ENCODE data around the gene STK25. TPM values are rescaled to one million over a fixed set of nuclear protein-coding genes. Genes with fewer than 3 reads are reported as not detected.

The STK25 gene
- total RNA-seq, 2 experiments from 2014 or later = 97.6 to 113 TPM

DNA sequence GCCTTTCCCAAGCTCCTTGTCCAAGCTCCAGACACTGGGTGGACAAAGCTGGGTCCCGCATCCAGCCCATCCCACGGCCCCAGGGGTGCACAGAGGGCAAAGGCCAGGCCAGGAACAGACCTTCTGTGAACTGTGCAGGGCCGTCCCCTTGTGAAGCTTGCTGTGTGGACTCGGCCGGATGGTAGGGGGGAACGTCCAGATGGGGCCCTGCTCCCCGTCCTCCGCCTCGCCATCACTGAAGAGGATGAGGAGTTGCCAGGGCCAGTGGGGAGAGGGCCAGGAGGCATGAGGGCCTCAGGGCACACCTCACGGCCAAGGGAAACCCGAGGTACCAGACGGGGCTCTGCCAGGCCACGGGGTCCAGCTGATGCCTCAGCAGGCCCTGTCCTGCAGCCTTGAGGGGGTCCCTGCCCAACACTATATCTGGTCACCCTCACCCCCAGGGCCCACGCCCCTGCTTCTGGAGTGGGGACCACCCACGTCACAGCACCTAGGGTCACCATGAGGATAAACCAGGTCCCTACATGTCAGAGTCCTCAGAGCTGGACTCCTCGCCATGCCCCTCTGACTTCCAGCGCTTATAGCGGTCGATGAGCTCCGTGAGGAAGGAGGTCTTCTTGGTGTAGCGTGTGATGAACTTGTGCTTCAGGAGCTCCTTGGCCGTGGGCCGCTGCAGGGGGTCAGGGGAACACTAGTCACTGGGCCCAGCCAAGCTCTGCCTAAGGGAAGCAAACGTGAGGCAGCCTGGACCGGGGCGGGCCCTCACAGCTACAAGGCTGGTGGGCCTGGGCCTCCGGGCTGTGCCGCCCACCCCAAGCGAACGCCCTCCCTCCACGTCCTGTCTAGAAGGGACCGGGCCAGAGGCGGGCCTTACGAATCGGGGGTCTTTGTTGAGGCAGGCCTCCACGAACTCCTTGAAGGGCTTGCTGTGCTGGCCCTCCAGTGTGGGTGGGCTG is 10.0 kb downstream of the STK25 start:
- ChIA-PET CTCF (interaction anchor here (1.3 kb wide), 1 partner anchor 14 kb away, joined by 3 read pairs; no protein-coding TSS in a partner anchor), POLR2A (no interaction called here)

DNA sequence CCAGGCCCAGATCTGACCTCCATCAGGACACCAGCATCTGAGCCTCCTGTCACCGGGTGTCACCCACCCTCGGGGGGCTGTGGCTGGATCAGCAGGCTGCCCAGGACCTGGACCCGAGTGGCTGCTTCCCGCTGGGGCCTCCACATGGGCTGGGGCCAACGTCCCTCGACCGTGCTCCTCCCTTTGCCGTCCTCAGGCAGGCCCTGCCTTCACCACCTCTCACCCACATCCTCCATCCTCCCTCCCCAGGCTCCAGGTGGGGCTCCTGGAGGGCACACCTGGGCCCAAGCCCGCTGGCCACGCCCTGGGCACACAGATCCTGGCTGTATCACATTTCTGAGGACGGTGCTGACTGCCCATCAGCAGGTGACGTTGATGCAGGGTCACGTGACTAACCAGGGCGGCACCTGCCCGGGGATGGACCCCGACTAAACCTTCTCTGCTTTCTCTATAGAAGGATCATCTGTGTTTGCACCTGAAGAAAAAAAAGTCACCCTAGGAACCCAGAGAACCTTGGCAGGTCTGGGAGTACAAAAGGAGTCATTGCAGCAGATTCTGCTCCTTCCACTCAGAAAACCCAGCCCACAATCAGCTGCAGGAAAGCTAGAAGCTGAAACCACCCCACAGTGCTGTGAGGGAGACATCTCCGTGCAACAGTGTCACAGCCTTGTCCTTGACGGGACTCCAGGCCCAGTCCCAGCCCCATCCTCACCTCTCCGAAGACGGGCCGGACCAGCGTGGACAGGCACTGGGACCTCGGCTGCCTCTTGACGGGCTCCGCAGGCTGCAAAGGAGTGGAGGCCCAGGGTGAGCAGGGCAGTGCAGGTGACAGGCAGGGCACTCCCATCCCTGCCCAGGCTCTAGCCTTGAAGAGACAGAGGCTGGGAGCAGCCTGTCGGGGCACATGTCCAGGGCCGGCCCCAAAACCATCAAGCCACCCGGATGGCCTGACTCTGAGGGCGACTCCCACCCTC is 11.2 kb downstream of the STK25 start:
- ChIA-PET POLR2A (no interaction called here), CTCF (no interaction called here)

DNA sequence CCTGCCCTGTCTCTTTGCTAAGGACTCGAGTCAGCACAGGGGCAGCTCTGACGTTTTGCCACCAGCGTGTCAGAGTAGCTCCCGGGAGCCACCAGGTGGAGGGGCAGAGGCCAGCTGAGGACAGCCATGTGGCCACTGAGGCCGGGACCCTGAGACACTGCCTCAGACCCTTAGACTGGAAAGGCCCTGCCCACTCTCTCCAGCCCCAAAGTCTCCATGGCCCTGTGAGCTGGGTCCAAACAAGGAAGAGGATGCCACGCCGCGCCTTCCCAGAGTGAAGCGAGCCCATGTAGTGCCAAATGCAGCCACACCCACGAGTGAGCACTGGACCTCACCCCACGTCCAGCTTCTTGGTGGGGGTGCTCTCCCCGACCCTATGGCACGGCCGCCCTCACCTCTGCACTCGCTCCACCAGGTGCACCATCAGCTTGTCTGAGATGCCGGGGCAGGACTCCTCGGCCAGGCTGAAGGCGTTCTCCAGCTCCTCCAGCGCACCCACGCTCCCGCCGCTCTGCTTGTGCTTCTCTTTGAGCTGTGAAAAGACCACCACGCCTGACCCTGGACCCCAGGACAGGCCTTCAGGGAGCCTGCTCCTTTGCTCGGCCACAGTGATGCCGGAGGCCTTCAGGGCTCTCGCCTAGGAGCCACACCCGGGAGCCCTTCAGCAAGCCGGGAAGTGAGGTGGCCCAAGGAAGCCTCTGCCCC is 12.2 kb downstream of the STK25 start:
- ChIA-PET CTCF (no interaction called here), POLR2A (no interaction called here)

DNA sequence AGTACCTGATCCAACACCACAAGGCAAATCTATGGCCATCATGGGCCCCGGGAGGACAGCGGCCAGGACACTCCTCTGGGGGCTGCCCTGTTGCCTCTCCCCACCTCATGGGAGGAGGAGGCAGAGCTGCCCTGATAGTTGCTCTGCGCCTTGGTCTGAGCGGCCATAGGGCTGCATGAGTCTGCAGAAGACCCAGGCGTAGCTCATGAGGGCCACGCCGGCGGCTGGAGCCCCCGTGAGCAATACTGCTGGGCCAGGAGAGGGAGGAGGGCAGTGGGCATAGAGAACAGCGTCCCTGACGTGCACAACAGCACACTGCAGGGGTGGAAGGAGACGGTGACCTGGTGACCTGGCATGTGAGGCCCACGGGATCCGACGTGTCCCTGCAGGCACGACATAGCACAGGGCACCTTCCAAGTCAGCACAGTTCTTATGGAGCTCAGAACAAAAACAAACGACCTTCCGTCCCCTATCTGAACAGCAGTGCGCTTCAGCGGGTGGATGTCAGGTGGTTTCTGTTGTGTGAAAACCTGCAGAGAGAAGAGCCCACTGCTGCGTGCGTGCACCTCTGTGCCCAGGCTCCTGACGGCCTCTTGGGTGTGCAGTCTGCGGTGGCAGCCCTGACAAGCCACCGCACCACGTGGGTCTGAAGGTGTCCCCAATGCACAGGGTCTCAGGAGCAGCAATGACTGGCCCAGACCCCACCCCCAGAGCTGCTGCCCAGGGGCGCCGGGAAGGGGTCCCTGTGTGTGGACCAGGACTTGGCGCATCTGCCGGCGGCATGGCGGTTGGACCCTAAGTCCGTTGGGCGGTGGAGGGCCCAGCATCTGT is 13.0 kb downstream of the STK25 start:
- ChIA-PET POLR2A (no interaction called here), CTCF (no interaction called here)

DNA sequence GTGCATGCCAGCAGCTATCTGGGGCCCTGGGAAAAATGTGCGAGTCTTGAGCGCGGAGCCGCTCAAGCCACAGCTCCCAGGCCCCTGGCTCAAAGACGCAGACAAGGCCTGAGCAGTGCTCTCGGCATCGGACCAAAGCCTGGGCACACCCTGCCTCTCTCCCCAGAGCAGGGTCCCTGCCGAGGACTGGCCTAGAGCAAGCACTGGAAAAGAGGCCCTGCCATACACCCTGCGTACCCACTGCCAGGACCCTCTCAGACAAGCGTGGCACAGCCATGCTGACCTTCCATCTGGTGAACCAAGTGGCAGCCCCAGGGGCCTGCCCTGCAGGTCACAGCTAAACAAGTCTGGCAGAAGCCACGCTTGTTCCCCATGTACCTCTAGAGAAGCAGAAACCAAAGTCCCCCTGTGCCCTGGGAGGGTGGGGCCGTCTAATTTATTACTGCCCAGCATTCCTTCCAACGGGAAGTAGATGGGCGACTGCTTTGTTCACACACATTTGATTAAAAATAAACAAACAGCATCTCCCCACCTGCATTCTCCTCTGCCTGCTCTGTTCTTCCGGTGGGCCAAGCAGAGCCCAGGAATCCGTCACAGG is 14.0 kb downstream of the STK25 start:
- ChIA-PET POLR2A (no interaction called here), CTCF (no interaction called here)

DNA sequence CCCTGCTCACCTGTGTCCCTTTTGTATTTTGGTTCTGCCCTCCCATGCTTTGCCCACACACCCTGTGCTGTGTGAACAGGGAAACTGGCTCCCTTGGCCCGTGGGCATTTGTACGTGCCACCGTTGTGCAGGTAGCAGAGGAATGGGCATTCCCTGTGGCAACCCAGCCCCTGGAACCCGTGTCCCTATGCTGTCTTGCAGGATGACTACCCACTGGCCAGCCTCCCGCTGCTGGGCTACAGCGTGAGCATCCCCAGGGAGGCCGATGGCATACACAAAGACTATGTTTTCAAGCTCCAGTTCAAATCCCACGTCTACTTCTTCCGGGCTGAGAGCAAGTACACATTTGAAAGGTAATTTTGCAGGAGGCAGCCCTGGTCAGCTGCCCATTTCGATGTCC is 15.3 kb downstream of the STK25 start:
- POLR2A ChIA-PET = no interaction called here
- CTCF ChIA-PET = no interaction called here

DNA sequence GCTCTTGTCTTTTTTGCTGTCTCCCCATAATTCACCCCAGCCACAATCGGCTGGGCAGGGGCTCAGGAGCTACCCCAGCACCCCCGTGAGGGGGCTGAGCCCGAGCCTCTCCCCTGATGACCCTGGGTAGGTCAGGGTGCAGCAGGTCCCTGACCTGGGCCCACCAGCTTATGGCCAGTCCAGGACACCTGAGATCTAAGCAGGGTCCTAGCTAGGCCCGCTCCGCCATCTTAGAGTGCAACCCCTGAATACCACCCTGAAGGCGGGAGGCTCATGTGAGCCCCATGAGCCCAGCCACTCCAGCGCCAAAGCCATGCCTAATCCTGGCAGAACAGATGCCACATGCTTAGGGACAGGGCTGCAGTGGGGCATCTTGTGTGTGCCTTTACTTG is 16.2 kb downstream of the STK25 start:
- POLR2A ChIA-PET = no interaction called here
- CTCF ChIA-PET = interaction anchor here (1.2 kb wide), 1 partner anchor 9 kb away, joined by 3 read pairs; no protein-coding TSS in a partner anchor

DNA sequence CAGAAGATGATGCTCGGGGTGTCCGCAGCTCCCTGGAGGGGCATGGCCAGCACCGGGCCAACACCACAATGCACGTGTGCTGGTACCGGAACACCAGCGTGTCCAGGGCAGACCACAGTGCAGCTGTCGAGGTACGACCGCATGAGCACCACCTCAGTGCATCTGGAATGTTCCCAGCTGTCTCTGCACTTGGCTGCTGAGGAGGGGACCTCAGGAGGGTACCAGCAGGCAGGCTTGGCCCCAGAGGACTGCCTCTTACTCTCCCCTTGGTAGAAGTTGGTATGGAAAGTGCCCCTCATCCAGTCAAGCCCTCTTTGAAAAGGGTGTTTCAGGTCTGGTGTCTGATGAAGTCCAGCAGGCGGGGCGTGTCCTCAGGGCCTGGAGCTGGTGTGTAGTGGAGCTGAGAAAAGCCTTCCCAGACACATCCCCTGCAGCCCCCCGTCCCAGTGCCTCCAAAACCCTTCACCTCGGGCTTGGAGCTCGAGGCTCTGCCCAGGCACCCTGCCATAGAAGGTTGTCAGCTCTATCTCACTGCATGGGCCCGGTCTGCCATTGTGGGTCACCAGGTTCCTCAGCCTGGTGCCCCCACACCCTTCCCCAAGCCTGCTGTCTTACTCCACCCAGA is 16.7 kb downstream of the STK25 start:
- POLR2A ChIA-PET = no interaction called here
- CTCF ChIA-PET = interaction anchor here (1.2 kb wide), 1 partner anchor 8 kb away, joined by 3 read pairs; no protein-coding TSS in a partner anchor

DNA sequence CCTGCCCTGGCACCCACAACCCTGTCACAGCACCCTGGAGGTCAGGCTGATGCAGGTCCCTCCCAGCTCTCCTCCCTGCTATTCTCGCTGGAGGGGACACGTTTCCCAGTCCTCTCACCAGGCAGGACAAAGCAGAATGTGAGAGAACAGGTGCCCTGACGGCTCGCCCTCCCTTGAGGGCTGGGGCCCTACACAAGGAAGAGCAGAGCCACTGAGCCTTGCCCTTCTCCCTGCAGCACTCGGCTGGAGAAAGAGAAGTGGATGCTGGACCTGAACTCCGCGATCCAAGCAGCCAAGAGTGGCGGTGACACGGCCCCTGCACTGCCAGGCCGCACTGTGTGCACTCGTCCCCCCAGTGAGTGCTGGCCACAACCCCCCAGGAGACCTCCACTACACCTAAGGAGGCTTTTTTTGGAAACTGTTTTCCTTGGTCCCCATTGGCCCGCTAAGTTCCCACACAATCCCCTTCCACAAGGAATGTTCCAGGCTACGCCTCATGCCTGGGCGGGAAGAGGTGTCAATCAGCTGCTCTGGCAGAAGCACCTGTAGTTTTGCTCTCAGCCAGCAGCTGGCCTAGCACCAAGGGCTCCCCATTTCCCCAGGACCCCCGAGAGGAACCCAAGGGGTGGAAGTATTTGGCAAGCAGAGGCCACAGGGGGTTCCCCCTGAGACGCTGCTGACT is 17.4 kb downstream of the STK25 start:
- CTCF ChIA-PET = interaction anchor here (1.2 kb wide), 1 partner anchor 7 kb away, joined by 3 read pairs; no protein-coding TSS in a partner anchor
- POLR2A ChIA-PET = no interaction called here

DNA sequence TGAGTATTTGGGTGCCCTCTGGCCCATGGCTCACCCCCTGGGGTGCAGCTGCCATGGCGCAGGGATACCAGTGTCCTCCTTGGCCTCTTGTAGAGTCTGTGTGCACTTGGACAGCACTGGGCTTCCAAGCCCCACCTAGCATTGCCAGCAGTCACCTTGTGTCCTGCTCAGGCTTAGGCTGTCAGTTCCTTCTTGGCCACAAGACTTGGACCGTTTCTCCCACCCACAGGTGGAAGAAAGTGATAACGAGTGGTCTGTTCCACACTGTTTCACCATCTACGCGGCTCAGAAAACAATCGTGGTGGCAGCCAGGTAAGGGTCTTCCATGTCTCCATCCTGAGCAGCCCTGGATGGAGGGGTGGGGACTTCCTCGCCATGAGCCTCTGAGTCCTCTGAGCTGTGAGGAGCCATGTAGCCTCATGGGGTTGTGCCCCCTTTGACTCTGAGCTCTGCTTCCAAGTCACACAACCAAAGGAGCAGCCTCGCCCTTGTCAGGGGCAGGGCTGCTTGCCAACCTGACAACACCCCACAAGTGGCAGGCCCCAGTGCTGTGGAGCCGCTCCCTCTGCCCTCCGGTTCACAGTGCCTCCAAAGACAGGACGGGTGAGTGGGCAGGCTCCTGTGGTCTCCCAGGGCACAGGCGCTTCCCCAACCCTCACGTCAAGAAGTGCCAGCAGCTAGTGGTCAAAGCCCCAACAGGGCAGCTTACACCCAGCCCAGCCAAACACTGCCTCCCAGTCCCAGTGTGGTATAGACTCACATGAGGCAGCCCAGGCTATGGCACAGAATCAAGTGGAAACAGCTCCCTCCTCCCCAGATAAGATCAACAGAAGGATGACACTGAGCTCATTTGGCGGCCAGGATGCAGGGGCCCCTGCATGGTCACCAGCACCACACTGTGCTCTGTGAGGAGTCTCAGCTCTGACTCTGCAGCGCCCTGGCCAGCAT is 18.4 kb downstream of the STK25 start:
- ChIA-PET CTCF (no interaction called here), POLR2A (interaction anchor here (0.7 kb wide), 1 partner anchor 158 kb away, joined by 3 read pairs; no protein-coding TSS in a partner anchor)

DNA sequence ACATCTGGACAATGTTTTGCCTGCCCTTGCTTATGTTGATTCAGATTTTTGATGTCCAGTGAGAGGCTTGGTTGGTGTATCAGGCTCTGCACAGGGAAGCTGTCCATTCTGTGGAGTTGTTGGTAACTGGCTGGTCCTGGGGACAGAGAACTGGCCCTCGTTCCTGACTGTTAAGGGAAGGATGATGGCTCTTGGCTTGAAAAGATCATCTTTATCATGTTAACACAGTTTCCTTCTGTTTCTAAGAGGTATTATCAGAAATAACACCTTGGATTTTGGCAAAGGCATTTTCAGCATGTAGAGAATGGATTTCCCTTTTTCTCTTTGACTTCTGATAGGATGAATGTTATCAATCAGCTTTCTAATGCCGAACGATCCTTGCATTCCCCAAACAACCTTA is 19.3 kb downstream of the STK25 start:
- CTCF ChIA-PET = no interaction called here
- POLR2A ChIA-PET = no interaction called here

DNA sequence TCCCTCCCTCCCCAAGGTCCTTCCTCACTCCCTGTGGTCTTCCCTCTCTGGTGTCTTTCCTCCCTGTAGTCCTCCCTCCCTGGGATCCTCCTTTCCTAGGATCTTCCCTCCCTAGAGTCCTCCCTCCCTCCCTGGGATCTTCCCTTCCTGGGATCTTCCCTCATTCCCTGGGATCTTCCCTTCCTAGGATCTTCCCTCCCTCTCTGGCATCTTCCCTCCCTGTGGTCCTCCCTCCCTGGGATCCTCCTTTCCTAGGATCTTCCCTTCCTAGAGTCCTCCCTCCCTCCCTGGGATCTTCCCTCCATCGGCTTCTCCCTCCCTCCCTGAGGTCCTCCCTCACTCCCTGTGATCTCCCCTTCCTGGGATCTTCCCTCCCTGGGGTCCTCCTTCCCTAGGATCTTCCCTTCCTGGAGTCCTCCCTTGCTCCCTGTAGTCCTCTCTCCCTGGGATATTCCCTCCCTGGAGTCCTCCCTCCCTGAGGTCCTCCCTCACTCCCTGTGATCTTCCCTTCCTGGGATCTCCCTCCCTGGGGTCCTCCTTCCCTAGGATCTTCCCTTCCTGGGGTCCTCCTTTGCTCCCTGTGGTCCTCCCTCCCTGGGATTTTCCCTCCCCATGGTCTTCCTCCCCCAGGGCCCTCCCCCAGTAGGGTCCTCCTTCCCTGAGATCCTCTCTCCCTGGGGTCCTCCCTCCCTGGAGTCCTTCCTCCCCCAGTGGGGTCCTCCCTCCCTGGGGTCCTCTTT is 23.0 kb downstream of the STK25 start:
- ChIA-PET POLR2A (no interaction called here), CTCF (interaction anchor here (0.7 to 1.0 kb wide), 2 partner anchors 14 to 839 kb away, joined by 3 read pairs; no protein-coding TSS in a partner anchor)

DNA sequence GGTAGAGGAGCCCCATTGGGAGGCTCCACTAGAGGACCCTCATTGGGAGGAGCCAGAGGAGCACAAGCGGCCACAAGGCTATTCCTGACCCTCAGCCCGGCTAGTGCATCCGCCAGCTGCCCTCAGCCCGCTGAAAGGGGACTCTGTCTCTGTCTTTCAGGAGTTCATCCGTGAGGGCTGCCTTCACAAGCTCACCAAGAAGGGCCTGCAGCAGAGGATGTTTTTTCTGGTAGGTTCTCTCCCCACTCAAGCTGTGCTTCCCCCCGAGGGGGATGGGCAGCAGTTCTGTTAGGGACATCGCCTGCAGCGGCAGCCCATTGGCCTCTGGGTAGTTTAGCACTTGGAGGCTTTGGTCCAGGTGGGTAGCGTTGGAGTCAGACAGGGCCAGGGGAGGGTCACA is 25.1 kb downstream of the STK25 start:
- POLR2A ChIA-PET = no interaction called here
- CTCF ChIA-PET = interaction anchor here (1.2 kb wide), 1 partner anchor 9 kb away, joined by 3 read pairs; no protein-coding TSS in a partner anchor

DNA sequence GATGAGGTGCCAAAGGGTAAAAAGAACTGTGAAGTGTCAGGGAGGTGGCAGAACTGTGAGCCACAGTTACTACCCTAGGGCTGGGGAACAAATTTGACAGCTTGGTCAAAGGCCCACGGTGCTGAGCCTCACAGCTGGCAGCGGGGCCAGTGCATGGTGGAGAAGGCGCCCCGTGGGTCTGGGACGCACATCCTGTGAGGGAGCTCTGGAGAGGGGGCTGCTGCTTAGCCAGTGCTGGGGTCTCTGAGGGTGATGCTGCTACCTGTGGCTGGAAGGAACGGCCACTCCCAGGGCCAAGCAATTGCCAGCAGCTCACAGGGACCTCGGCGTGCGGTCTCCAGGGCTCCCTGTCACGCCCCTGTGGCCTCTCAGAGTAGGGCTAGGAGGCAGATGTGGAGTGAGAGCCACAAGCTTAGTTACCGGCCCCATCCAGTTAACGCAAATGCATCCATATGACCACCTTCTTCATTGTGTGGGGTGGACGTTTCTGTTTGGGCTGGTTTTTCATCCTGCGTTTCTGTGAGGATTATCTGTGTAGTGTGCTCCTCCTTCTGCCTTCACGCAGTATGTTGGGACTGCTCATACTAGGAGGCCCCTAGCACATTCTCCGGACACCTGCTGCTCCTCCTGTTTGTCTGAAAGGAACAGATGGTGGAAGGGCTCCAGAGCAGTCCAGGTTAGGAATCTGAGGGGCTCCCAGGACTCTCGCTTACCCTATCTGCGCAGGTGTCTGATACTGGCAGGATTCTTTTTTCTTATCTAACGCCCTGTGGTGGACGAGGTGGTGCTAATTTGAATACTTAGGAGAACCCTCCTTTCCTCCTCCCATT is 26.0 kb downstream of the STK25 start:
- ChIA-PET CTCF (no interaction called here), POLR2A (no interaction called here)

DNA sequence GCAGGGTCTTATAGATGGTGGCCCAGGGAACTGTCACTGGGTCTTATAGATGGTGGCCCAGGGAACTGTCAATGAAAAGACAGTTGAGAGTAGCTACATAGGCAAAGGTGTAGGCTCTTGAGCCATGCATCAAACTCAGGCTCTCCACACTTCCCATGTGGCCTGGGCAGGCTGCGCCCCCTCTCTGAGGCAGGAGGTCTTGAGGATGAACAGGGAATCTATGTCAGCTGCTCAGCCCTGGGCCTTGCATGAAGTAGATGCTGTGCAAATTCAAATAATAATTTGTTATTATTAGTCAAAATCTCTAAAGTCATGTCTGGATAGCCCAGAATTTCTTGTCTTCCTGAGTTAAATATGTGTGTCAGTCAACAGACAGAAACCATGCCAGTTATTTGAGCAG is 26.7 kb downstream of the STK25 start:
- CTCF ChIA-PET = no interaction called here
- POLR2A ChIA-PET = no interaction called here

Data from activated CD8-positive, alpha-beta memory T cell treated with anti-CD3 and anti-CD28 coated beads for 36 hours (primary cell).